Endothelial cell of coronary artery (primary cell): ENCODE data around the gene FAM72C. TPM values are rescaled to one million over a fixed set of nuclear protein-coding genes. Genes with fewer than 3 reads are reported as not detected.

Source experiments
- total RNA-seq: library from RNA; depleted of rRNA; stranded (reverse); fragments of >200 nt; gene quantifications from 2 replicates; pipeline ENCODE4 v1.2.3, GENCODE V29; 2014

FAM72C gene
- 0.19 and 1.5 TPM in 2 replicates for total RNA-seq

GRCh38 chr1:143971924-143972700 lies at the start of gene FAM72C:
Gene FAM72C, minus strand, starts transcription at chr1:143971986. Its CDS starts 845 bp downstream, at chr1:143971141.

